Hematopoietic multipotent progenitor cell treated with erythropoietin and hydrocortisone succinate and interleukin-3 and kit ligand, for 4 days (in vitro differentiated cells): ENCODE data around the gene ELF5.

Source experiments
- DNase-seq: peaks from one replicate; pipeline ENCODE4 v3.0.0-alpha.2; 2015

The ELF5 gene

GRCh38 chr11:34513682-34514449 lies at the start of gene ELF5:
Gene ELF5, minus strand, starts transcription at chr11:34513794. Its CDS starts 8,045 bp downstream, at chr11:34505749.
- DNase-seq = no peak

GRCh38 chr11:34562976-34563375 lies 49.4 kb upstream of the ELF5 start:
- no peak for DNase-seq

DNA sequence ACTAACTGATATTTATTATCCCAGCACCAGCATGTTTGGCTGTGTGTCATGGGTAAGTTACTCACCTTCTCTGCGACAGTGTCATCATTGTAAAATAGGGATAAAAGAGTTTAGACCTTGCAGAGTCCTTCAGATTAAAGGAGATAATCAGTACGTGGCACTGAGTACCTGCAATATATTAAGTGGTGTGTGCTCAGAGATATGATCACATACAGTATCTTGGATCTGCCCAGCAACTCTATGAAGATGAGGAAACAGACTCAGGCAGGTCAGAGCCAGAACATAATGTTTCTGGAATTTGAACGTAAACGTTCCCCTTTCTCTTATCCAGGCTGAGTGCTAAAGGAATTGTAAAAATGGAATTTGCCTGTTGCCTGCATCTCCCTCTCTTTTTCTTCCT lies 46.9 kb upstream of the ELF5 start:
- no peak for DNase-seq

DNA sequence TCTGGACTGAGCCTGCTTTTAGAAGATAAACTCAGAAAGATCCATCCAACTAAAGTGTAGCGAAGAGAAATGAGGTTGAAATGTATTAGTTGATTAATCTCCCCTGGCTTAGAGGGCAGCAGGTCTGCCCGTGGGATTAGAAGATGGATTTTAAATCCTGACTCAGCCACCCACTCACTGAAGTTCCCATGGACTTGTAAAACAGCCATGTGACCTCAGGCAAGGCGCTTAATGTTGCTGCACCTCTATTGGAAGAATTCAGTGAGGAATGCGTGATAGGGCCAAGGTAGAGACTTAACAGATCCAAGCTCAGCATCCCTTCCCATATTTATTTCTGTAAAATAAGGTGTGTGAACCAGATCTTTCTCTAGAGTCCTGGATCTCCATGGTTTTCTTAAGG lies 45.1 kb upstream of the ELF5 start:
- no peak for DNase-seq

GRCh38 chr11:34558211-34558610 lies 44.6 kb upstream of the ELF5 start:
- no peak for DNase-seq

- peak; percentile 33 for DNase-seq
Observed at GRCh38 chr11:34552270-34552669, 38.7 kb upstream of the ELF5 start.

GRCh38 chr11:34549271-34549670 lies 35.7 kb upstream of the ELF5 start:
- no peak for DNase-seq

DNA sequence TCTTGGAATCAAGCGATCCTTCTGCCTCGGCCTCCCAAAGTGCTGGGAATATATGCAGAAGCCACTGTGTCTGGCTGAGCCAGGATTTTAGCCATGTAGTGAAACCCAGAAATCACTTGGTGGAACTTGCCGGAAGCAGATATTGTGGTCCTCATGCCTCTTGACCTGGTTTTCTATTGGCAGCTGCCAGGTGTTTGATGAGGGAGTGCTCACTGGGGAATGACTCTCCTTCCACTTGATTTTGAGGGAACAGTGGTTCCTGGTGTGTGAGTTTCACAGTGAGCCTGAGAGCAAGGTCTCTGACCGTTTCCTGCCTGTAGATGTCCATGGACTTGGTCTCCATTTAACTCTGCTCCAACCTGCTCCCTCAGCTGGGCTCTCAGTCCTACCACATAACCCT lies 34.7 kb upstream of the ELF5 start:
- no peak for DNase-seq

DNA sequence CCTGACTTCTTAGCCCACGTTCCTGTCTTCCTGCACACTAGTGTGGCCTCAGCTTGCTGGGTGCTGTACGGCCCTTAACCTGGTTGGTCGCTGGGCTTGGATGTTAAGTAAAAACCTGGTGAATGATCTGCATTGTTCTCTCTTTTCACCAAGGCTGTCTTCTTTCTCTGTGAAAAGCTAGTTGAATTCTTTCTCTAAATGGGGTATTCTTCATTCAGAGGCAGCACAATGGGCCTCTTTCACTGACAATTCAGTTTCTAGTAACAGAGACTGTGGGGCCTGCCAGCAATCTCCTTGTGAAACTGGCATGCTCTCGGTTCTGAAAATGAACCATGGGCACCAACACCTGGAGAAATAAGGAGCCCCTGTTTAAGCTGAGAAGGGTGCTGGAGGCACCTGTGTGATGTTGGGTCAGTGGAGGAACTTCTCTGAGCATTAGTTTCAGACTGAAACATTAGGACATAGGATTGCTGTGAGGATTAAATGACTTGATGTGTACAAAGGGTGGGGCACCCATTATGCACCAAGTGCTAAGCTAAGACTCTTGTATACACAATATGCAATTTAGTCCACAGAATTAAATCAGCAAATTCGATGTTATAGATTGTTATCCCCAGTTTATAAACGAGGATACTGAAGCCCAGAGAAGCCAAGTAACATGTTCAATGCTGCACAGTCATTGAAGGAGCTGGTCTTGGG lies 33.1 kb upstream of the ELF5 start:
- no peak for DNase-seq

DNA sequence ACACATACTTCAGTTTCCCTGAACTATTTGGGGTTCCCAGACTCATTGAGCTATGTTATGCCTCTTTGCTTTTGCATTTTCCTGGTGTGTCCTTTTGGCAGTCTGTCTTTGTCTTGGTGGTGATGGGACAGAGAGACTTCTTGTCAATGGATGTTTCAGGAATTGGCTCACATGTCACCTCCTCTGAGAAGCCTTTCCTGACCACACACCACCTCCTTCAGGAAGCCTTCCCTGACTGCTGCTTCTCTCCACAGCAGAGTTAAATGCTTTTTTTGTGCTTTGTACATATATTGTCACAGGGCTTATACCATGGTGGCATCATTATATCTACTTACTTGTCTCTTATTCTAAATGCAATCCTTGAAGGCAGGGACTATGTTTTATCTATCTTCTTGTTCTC lies 28.5 kb upstream of the ELF5 start:
- no peak for DNase-seq

DNA sequence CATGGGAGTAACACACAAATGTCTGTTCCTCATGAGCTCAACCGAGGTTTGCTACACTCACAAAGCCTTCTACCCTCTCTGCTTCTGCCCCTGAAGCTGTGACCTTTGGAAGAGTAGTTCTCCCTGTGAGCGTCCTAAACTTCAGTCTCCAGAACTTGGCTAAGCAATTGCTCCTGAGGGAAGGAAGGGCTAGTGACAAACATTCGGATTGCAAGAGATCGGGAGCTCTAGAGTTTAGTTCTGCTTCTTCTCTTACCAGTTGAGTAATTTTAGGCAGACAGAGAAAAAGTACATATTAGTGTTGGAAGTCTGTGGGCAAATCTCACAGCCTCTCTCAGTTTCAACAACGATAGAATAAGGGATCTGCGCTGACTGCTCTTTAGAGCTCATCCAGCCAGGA lies 27.3 kb upstream of the ELF5 start:
- DNase-seq = no peak

DNA sequence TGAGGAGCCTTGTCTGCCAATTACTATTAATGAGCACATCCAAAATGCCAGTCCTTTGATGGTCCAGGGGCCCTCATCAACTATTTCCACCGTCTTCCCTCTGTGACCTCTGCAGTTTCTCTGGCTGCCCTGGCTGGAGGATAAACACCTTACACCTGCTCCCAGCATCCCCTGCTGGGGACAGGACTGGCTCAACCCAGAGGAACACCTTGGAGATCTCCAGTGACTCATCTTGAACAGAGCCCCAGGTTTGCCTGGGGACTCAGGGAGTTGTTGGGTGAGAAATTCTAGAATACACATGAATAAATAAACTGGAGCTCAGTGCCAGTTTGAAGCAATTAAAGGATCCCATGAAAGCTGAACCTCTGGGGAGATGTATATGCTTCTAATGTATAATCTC lies 24.0 kb upstream of the ELF5 start:
- DNase-seq = no peak

DNA sequence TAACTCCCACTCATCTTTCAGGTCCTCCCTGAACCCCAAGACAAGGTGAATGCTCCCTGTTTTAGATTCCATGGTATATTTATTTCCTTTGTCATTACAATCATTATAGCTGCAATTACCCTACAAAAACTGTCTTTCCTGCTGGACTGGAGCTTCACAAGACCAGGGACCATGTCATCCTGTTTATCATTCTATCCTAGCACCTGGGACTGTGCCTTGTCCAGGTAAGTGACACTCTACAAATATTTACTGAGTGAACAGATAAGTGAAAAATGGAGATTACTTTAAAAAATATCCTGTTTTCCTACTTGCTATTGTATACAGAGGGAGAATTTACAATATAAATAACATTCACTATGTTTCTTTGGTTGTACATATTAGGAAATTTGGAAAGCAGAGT lies 22.5 kb upstream of the ELF5 start:
- DNase-seq = no peak

- DNase-seq = no peak
Observed at GRCh38 chr11:34534826-34535225, 21.2 kb upstream of the ELF5 start.

DNA sequence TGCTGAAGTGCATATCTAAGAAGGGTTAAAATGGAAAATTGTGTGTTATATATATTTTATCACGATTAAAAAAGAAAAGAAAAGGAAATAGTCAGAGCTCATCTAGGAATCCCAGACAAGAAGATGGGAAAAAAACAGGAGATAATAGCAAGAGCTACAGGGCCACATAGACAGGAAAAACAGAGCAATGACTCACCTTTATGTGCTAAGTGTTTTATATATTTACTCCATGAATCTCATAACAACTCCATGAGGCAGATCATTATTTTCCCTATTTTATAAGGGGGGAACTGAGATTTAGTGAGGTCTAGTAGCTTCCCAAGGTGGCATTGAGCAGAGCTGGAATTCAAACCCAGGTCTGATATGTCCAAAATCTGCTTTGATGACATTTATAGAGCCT lies 18.1 kb upstream of the ELF5 start:
- DNase-seq = no peak

DNA sequence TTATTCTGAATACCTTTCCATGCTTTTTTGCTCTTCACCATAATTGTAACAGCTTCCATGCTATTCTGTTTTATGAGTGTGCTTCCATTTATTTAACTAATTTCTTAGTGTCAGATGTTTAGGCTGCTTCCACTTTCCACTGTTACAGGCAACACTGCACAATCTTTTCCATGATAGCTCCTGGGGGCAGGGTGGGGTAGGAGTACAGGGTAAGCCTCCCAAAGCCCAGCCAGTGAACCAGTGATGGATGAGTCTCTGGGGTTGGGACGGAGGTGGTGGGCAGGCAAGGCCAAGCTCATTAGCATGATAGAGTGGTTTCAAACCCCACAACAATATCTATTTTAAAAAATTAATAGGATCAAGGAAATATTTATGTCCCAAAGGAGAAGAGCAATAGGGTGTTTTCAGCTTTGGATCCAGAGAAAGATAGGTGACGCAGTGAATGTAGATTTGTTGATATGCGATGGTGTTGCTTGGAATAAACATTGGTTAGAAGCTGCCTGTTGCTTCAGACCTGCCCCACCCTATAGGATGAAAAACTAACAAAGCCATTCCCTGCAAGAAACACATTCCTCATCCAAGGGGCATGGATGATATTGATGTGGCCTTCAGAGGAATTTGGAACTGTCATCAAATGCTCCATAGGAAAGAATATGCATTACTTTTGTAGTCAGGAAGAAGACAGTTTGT lies 17.1 kb upstream of the ELF5 start:
- no peak for DNase-seq

- no peak for DNase-seq
Observed at GRCh38 chr11:34529643-34530042, 16.0 kb upstream of the ELF5 start.

- no peak for DNase-seq
Observed at GRCh38 chr11:34528072-34528471, 14.5 kb upstream of the ELF5 start.

- DNase-seq = no peak
Observed at GRCh38 chr11:34525888-34526657, 12.5 kb upstream of the ELF5 start.

DNA sequence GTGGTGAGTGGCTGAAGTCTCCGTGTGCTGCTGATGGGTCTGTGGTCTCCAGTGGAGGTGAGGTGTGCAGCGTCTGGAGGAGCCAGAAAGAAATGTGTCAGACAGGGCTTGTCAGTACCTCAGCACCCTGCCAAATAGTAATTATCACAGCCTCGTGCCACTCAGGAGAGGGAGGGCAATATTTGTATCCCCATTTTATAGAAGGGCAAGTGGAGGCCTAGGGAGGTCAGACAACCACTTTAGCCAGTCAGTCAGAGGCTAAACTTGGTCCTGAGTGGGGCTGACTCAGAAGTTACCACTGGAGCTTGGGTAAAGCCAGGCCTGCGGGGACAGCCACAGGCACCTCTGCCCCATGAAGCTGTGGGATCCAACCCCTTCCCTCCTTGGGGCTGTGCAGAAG lies 11.5 kb upstream of the ELF5 start:
- no peak for DNase-seq

GRCh38 chr11:34524696-34525095 lies 11.1 kb upstream of the ELF5 start:
- no peak for DNase-seq

- DNase-seq = peak; percentile 10
Observed at GRCh38 chr11:34523053-34523452, 9.5 kb upstream of the ELF5 start.

DNA sequence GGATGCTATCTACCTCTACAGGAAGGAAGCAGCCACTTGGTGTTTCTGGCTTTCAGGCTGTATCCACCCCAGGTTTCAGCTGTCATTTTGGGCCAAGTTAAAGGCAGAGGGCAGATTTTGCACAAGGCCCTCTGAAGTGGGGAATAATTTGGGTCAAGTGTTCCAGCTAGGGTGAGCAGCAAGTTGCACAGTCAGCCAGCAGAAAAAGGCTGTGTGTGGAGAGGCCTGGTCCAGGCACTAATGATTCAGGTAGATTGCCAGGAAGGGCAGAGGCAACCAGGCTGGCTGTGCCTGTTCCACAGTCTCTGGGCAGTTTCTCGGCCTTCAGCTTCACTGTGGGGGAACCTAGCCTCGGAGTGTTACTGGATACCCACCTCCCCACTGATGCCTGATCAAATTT lies 8.6 kb upstream of the ELF5 start:
- DNase-seq = no peak
